Measurements from ENCODE around the gene SEC16A.

GRCh38 chr9:136397643-136398042 is 85.2 kb downstream of the SEC16A start:
- TF ChIP-seq POLR2A (IDR thresholded peaks at IDR 0.05) (no peak), CTCF (IDR thresholded peaks at IDR 0.05) (no peak)
